Calu3 (cell line): ENCODE measurements around the gene LRRC31. TPM values are rescaled to one million over a fixed set of nuclear protein-coding genes. Genes with fewer than 3 reads are reported as not detected.
A peak's percentile ranks its signal among the peaks of the same experiment; 100 is the strongest.

Experiments
- BruUV-seq: library from RNA; stranded (reverse); fragments of 400-500 nt; replicated peaks from 2 replicates; lab custom pipeline; 2021; lab: Mats Ljungman, UMichigan
- CTCF ChIA-PET: fragments of 300-600 bp; sonication (Branson Sonifier 250); formaldehyde crosslinking; loops from one replicate; lab custom pipeline; 2022; ENCODE audit warnings: antibody characterized with exemption; lab: Charles Lee
- DNase-seq: peaks from one replicate; pipeline ENCODE4 v3.0.0; 2022
- H3K27ac Mint-ChIP-seq: one replicate; pipeline ENCODE4 v1.8.0; 2022; ENCODE audit warnings: mixed read lengths; ENCODE audit not compliant: unreplicated experiment
- H3K27me3 Mint-ChIP-seq: one replicate; pipeline ENCODE4 v1.8.0; 2022; ENCODE audit warnings: mixed read lengths; ENCODE audit not compliant: unreplicated experiment
- H3K36me3 Mint-ChIP-seq: one replicate; pipeline ENCODE4 v1.8.0; 2022; ENCODE audit warnings: mild to moderate bottlenecking, moderate library complexity, mixed read lengths; ENCODE audit not compliant: insufficient read depth, unreplicated experiment
- H3K4me1 Mint-ChIP-seq: one replicate; pipeline ENCODE4 v1.8.0; 2022; ENCODE audit warnings: mild to moderate bottlenecking, low read depth, mixed read lengths; ENCODE audit not compliant: unreplicated experiment
- H3K4me3 Mint-ChIP-seq: one replicate; pipeline ENCODE4 v1.8.0; 2022; ENCODE audit warnings: mild to moderate bottlenecking, low read depth, moderate library complexity, mixed read lengths; ENCODE audit not compliant: unreplicated experiment
- H3K9me3 Mint-ChIP-seq: one replicate; pipeline ENCODE4 v1.8.0; 2022; ENCODE audit warnings: low read depth, mixed read lengths; ENCODE audit not compliant: unreplicated experiment
- CTCF ChIP-seq: fragments of 200-600 bp; IDR thresholded peaks from one replicate; pipeline ENCODE4 v1.8.0; 2022; ENCODE audit warnings: antibody characterized with exemption; ENCODE audit not compliant: unreplicated experiment
- intact Hi-C: fragments of 100-400 bp; cut with micrococcal nuclease; formaldehyde crosslinking; loops from one replicate; pipeline ENCODE4 v1.10.0; 2022; ENCODE audit not compliant: unreplicated experiment
- total RNA-seq: library from RNA; stranded (reverse); gene quantifications from 2 replicates; pipeline ENCODE4 v1.2.3, GENCODE V29; 2022

LRRC31 gene
- total RNA-seq, 1 experiment from 2014 or later: 2.8 TPM

- Mint-ChIP-seq H3K9me3 (peaks cover 6% of the 10 kb centered on the region), H3K27me3 (no peaks in the 10 kb centered on the region), H3K4me1 (peaks cover 35% of the 10 kb centered on the region), H3K27ac (peak overlapping the region; percentile 58), H3K36me3 (peaks cover 8% of the 10 kb centered on the region), H3K4me3 (peak overlapping the region; percentile 4)
- BruUV-seq: no TSS peak
- CTCF ChIA-PET: interaction anchor here (1.0 to 1.6 kb wide), 3 partner anchors 11 to 148 kb away, joined by 4 to 5 read pairs (median 5); no protein-coding TSS in a partner anchor
- intact Hi-C loops: loop anchor here (5.0 kb wide), 1 partner anchor 99 kb away; the partner anchor contains the start of gene MYNN
- peak; percentile 58 for DNase-seq
- no peak for TF ChIP-seq CTCF
Observed at GRCh38 chr3:169871129-169871886, 1.6 kb upstream of the LRRC31 start.

- CTCF ChIA-PET: no interaction called here
- H3K27me3 Mint-ChIP-seq: no peaks in the 10 kb centered on the region
- H3K27ac Mint-ChIP-seq: peak overlapping the region; percentile 16
- no peaks in the 10 kb centered on the region for H3K9me3 Mint-ChIP-seq
- no TSS peak for BruUV-seq
- H3K36me3 Mint-ChIP-seq: peaks cover 8% of the 10 kb centered on the region
- DNase-seq: no peak
- intact Hi-C loops: no loop called here
- H3K4me1 Mint-ChIP-seq: peaks cover 35% of the 10 kb centered on the region
- no peak overlapping the region for H3K4me3 Mint-ChIP-seq
- TF ChIP-seq CTCF: no peak
Observed at GRCh38 chr3:169868369-169868768, 1.4 kb downstream of the LRRC31 start.

- H3K36me3 Mint-ChIP-seq: peaks cover 8% of the 10 kb centered on the region
- intact Hi-C loops: no loop called here
- no peak for TF ChIP-seq CTCF
- peaks cover 35% of the 10 kb centered on the region for H3K4me1 Mint-ChIP-seq
- BruUV-seq: no TSS peak
- CTCF ChIA-PET: no interaction called here
- no peak overlapping the region for H3K27ac Mint-ChIP-seq
- no peak for DNase-seq
- no peaks in the 10 kb centered on the region for H3K9me3 Mint-ChIP-seq
- no peaks in the 10 kb centered on the region for H3K27me3 Mint-ChIP-seq
- no peak overlapping the region for H3K4me3 Mint-ChIP-seq
Observed at GRCh38 chr3:169867584-169868210, 2.0 kb downstream of the LRRC31 start.

- intact Hi-C loops: no loop called here
- peaks cover 17% of the 10 kb centered on the region for H3K4me1 Mint-ChIP-seq
- TF ChIP-seq CTCF: no peak
- H3K4me3 Mint-ChIP-seq: no peak overlapping the region
- H3K27me3 Mint-ChIP-seq: no peaks in the 10 kb centered on the region
- DNase-seq: no peak
- H3K27ac Mint-ChIP-seq: no peak overlapping the region
- H3K36me3 Mint-ChIP-seq: peaks cover 8% of the 10 kb centered on the region
- H3K9me3 Mint-ChIP-seq: no peaks in the 10 kb centered on the region
- BruUV-seq: no TSS peak
- CTCF ChIA-PET: interaction anchor here (0.6 to 1.0 kb wide), 3 partner anchors 18 to 156 kb away, joined by 3 to 4 read pairs (median 3); no protein-coding TSS in a partner anchor
Observed at GRCh38 chr3:169865176-169865767, 4.5 kb downstream of the LRRC31 start.
